CD1c-positive myeloid dendritic cell (primary cell): ENCODE data around the gene KIF2C.
"Not testable (repeated sequence)": the region's sequence is repeated elsewhere in the genome, so short reads cannot be mapped to it uniquely, and the experiment has no call there.

Source experiments
- DNase-seq: peaks from one replicate; pipeline ENCODE4 v3.0.0-alpha.2; 2016; ENCODE audit errors: extremely low spot score

Gene KIF2C

DNA sequence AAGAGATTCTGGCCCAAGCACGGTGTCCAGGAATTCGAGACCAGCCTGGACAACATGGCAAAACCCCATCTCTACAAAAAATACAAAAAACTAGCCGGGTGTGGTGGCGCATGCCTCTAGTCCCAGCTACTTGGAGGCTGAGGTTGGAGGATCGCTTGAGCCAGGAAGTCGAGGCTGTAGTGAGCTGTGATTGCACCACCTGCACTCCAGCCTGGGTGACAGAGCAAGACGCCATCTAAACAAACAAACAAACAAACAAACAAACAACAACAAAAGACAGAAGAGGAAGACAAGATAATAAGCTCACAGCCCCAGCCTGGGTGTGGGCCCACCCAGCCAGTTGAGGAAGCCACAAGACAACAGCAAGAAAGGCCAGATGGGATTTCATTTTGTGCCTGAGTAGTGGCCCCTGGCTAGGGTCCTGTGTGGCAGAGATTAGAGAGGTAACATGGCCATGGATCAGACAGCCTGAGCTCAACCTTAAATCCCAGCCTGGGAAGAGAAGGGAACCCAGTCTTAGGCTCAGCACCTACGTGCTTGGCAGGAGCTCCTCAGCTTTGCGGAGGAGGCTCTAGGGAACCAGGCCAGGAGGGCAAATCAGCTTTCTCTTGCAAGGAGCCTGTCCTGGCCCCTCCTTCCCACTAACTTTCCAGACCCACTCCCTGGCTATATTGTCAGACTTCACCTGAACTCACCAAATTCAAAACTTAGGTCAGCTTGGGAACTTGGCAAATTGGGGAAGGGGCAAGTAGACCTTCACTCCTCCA lies 53.3 kb downstream of the KIF2C start:
- DNase-seq = no peak

DNA sequence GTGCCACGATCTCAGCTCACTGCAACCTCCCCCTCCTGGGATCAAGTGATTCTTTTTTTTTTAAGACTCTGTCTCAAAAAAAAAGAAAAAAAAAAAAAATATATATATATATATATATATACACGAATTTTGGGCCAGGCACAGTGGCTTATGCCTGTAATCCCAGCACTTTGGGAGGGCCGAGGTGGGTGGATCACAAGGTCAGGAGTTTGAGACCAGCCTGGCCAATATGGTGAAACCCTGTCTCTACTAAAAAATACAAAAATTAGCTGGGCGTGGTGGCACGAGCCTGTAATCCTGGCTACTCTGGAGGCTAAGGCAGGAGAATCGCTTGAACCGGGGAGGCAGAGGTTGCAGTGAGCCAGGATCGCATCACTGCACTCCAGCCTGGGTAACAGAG lies 58.2 kb downstream of the KIF2C start:
- DNase-seq = not testable (repeated sequence)

DNA sequence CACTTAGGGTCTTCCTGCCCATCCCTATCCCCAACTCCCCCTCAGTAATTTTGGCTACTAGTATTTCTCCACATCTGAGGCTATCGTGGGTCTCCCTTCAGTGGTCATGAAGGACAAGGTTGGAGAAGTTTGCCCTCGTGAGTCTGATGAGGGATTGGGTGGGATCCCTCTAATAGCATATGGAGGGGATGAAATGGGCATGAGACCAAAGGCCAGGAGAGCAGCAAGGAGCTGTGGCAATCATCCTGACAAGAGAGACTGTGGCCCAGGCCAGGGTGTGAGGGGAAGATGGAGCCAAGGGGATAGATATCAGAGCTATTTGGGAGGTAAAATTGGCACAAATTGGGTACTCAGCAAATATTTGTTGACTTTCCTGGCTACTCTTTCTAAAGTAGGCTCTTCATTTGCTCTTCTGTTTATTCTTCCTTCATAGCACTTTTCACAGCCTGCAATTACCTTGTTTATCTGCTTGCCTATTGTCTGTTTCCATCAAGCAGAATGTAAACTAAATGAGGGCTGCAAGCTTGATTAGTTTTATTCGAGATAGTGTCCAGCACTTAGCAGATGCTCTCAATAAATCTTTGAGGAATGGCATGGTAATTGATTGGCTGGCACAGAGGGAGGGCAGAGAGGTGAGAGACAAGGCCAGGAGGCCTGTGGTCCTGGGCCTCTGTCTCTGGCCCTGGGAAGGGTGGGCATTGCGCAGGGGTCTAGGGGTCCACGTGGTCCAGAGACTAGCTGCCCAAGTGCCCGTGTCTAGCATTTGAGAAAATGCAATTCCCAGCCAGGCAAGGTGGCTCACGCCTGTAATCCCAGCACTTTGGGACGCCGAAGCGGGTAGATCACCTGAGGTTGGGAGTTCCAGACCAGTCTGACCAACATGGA lies 59.1 kb downstream of the KIF2C start:
- no peak for DNase-seq

DNA sequence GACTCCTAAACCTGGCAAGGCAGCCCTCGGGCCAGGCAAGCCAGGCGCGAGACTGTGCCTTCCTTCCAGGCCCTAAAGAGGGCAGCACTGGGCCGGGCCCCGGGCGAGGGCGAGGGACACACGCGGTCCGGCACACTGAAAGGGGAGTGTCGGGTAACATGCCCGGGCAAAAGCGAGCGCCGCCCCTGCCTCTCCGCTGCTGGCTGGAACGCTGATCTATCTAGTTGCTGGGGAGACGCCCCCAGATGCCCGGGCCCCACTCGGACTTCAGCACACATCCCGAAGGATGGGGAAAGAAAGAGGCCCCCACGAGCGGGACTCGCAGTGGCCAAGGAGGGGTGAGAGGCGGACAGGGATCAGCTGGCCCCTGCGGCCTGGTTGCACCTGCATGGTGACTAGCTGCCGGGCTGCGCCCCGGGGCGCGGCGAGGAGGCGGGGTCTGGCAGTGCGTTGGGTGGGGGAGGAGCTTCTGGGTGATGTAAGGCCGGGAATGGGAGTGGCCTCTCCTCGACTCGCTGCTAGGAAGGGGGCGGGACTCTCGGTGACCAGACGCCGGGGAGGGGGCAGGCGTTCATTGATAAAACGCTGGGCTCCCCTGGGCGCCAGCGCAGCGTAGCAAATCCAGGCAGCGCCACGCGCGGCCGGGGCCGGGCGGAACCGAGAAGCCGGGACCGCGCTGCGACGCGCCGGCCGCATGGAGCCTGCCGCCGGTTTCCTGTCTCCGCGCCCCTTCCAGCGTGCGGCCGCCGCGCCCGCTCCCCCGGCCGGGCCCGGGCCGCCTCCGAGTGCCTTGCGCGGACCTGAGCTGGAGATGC lies 60.3 kb downstream of the KIF2C start, which contains the start of gene PLK3:
PLK3 (plus strand) TSS at position 608 of the 815 bp plus-strand sequence; CDS start at position 695, 87 bp downstream.
- DNase-seq = peak; percentile 98

DNA sequence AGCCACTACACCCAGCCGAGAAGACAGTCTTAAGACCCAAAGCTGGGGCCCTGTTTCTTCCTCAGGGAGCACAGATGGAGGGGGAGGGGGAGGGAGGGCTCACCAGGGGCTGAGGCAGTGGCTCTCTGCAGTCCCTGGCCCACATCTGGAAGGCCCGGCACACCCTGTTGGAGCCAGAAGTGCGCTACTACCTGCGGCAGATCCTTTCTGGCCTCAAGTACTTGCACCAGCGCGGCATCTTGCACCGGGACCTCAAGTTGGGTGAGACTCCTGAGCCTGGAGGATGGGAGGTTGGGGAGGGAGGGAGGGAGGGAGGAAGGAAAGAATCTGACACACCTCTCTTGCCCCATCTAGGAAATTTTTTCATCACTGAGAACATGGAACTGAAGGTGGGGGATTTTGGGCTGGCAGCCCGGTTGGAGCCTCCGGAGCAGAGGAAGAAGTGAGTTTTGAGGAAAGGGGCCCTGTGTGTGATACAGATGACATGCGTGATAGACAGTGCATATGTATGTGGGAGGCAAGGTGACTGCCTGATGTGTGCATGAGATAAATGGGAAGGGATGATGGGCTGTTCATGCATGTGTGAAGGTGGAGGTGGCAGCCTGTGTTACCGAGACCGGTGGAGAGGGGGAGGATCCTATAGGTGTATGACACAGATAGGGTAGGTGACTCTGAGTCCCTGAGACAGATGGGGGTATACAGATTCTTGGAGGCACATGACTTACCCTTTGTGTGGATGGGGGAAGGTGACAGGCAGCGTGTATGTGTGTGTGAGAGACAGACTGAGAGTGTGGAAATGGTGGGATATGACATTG lies 62.1 kb downstream of the KIF2C start:
- peak; percentile 52 for DNase-seq

DNA sequence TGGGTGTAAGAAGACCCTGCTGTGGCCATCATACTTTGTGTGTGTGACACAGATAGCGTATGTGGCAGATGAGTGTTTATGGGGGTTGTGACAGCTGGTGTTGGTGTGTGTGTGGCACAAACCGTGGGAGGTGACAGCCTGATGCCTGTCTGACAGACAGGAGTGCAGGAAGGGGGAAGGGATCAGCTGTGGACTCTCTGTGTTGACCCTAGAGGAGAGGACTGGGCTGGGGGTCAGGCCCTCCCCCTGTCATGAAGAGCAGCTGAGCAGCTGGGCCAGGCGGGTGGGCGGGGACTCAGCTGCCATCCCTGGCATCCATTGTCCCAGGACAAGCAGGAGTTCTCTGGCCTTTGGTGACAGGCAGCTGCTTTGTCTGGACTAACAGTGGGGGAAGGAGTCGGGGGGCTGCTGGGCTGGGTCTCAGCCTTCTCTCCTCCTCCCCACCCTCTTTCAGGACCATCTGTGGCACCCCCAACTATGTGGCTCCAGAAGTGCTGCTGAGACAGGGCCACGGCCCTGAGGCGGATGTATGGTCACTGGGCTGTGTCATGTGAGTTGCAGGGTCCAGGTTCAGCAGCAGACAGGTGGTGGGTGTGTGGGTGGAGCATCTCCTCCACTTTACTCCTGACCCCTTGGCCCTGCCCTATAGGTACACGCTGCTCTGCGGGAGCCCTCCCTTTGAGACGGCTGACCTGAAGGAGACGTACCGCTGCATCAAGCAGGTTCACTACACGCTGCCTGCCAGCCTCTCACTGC lies 62.8 kb downstream of the KIF2C start:
- DNase-seq = no peak

DNA sequence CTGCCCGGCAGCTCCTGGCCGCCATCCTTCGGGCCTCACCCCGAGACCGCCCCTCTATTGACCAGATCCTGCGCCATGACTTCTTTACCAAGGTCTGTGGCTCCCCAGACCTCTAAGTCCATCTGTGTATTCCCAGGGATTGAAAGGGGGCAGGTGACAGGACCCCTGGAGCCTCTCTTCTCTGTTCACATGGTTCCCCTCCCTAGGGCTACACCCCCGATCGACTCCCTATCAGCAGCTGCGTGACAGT lies 63.4 kb downstream of the KIF2C start:
- no peak for DNase-seq

DNA sequence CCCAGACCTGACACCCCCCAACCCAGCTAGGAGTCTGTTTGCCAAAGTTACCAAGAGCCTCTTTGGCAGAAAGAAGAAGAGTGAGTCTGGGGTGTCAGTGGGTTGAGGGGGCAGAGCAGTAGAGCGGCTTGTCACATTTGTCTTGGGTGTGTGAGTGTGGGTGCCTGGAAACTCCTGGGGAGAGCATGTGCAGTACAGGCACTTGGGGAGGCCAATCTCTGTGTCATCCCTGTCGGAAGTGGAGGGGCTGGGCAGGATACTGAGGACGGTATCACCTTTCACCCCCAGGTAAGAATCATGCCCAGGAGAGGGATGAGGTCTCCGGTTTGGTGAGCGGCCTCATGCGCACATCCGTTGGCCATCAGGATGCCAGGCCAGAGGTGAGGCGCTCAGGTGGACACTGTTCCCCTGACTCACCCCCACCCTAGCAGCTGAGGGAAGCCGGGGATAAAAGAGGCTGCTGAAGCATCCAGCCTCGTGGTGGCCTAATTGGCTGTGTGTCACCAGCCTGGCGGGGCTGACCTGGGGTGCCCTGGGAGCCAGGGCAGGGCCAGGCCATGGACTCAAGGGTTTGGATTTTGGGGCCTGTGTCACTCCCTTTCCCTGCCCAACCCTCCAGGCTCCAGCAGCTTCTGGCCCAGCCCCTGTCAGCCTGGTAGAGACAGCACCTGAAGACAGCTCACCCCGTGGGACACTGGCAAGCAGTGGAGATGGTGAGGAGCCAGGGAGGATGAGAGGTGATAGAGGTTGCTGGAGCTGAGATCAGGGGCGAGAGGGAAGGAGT lies 63.9 kb downstream of the KIF2C start:
- no peak for DNase-seq

DNA sequence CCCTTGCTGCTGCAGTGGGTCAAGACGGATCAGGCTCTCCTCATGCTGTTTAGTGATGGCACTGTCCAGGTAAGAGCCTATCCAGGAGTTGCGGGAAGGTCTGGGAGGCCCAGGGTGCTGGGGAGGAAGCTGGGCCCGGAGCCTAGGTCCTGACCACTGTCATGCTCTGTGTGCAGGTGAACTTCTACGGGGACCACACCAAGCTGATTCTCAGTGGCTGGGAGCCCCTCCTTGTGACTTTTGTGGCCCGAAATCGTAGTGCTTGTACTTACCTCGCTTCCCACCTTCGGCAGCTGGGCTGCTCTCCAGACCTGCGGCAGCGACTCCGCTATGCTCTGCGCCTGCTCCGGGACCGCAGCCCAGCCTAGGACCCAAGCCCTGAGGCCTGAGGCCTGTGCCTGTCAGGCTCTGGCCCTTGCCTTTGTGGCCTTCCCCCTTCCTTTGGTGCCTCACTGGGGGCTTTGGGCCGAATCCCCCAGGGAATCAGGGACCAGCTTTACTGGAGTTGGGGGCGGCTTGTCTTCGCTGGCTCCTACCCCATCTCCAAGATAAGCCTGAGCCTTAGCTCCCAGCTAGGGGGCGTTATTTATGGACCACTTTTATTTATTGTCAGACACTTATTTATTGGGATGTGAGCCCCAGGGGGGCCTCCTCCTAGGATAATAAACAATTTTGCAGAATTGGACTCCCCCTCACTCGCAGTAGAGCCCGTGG lies 65.8 kb downstream of the KIF2C start:
- no peak for DNase-seq

DNA sequence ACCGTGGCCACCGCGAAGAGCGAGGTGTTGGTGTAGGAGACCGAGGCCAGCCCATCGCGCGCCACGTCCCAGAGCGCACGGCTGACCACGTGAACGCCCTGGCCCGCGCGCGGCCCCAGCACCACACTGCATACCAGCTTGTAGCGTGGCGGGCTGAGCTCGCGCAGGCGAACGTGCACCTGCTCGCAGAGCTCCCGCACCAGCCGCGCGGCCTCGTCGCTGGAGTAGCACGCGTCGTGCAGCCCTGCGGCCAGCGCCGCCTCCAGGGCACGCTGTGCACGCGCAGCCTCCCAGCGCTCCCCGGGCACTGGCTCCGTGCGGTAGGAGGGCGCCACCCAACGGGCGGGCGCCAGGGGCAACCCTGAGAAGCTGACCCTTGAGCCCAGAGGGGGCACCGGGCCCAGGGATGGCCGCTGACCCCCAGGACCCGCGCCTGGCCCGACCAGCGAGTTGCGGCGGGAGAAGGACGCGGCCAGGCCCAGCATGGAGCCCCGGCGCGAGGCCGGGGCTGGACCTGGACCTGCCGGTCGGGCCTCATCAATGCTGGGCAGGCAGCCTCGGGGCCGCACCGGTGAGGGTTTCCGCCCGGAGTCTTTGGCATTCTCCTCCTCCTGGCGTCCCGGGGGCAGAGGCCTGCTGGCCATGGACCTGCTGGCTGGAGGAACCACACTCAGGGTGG lies 66.5 kb downstream of the KIF2C start:
- DNase-seq = no peak

DNA sequence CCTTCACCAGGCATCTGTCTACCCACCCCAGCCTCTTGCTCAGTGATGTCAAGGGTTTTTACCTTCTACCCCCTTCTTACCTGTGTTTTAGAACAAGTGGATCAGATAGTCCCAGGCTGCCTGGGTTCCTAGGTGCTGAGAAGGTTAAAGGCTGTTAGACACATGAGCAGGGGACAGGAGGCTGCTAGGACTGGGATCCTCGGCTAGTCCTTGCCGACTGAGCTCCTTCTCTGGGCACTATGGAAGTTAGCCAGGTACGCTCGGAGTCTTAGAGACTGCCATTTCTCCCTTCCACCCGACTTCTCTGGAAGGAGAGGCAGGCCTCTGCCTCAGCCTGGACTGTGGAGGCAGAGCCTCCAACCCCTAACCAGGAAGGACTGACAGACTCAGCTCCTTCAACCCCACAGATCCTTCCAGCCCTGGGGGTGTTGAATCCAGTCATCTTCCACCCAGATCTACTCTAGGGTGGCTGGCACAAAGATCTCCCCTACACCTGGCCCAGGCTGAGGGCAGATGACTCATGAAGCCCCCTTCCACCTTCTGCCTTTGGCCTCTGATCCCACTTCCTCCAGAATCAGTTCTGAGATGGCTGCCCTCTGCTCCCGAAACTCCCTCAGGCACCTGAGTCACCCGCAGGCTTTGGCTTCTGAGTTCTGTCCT lies 67.2 kb downstream of the KIF2C start, which contains the start of gene DYNLT4:
DYNLT4 (minus strand) TSS at position 648 of the 660 bp plus-strand sequence. CDS start 683 bp downstream, outside the sequence.
- DNase-seq = no peak

DNA sequence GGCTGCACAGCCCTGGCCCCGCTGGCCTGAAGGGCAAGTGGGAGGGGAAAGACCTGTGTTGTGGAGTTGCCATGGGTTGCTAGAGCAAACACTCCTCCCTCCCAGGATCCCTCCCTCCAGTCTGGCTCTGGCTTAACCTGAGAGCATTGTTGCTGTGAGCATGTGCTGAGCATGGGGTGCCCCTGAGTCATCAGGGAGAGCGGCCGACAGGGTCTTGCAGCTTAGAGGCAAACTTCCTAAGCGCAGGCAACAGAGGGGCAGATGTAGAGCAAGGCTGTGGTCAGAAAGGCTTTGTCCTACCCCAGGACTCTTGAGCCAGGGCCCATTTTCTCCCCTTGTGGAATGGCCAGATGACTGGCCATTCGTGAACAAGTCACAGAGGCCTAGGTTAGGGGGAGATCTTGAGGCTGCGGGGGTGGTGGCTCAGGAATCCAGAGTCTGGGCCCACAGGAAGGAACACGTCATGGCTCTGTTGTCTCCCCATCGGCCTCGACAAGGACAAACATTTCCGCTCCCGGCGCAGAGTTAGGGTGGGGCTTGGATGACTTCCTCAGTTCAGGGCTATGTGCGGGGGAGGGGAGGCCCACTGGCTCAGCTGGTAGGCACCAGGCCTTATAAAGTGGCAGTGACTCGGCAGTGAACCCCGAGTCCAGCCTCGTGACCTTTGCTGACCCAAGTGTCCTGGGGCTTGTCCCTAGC lies 67.9 kb downstream of the KIF2C start:
- DNase-seq = peak; percentile 97

DNA sequence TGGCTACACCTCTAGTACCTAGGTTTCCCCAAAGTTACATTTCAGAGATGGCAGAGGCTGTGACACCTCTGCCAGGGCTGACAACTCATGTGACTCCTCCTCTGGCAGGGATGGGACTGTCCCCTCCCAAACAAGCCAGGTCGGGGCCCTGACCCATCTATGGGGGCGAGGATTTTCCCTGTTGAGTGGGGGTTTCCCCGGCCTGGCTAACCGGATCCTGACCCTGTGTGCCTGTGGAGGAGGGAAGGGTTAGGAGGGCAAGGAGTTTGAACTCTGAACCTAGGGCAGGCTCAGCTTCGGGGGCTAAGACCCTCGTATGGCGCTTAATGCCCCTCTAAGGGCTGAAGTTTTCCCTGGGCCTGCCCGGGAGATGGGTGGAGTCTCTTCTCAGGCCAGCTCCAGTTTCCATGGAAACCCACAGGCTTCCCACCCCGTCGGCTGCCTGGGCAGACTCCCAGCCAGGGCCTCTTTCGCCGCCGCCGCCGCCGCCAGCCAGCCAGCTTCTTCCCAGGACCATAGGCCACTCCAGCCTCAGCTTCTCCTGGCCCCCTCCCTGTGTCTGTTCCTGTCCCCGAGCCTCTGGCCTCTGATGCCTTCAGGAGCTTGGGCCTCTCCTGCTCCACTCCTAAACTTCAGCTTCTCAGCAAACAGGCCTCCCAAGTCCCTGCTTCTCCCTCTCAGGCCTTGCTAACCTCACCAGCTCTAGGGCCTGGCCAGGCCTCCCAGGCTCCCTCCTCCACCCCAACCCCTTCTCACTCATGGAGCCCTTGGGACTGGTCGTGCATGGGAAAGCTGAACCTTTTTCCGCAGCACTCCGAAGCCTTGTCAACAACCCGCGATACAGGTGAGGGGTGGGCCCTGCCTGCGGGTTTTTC lies 68.7 kb downstream of the KIF2C start, which contains the start of gene BTBD19:
BTBD19 (plus strand) TSS at position 461 of the 875 bp plus-strand sequence; CDS start at position 759, 298 bp downstream.
- no peak for DNase-seq

DNA sequence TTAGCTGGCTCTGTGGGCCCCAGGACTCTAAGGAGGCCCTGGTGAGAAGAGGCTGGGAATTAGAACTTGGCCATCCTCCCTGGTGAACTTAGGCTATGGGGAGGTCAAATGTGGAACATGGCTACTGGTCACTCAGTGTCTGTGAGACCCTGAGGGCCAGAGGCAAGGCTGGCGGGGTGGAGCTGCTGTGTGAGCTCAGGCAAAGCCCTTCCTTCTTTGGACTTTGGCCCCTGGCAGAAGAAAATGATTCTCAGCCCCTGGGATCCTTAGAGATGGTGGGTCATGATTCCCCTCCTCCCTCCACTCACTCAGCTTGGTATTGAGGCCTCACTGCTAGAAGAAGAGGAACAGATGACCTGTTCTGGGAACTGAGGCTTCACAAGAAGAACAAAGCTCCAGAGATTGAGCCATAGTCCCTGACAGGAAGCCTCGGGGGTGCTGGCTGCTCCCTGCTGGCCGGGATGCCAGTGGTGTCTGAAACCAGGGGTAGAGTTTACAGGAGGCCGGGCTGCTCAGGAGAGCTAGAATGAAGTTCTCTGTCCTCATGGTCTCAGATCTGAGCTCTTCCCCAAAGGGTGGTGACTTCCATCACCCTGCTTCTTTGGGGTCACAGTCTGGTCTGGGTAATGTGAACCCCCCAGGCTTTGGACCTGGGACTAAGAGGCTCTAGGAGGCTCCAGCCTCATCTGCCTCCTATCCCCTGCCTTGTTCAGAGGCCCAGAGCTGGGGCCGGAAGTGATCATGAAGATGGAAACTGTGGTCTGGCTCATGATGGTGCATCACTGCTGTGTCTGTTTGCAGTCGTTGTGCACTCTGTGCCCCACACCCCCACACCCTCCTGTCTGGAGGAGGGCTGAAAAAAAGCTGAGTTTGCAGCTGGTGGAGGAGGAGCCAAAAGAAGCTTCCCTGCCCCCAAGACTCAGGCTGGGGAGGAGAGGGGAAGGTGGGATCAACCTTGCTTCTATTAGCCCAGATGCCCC lies 69.6 kb downstream of the KIF2C start:
- peak; percentile 93 for DNase-seq
